ENCODE results near the gene MGAM2.

DNA sequence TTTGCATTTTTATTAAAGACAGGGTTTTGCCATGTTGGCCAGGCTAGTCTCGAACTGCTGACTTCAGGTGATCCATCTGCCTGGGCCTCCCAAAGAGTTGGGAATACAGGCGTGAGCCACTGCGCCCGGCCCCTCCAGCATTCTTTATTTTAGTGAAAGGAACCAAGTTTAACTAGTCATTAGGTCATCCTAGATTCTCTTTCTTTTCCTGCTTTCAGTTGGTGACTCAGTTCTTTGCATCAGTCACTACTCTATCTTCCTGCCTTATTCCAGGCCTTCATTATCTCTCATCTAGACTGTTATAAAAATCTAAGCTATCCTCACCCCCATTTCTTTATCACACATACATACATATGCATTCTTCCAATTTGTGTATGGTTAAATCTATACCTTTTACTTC, 82.7 kb downstream of the MGAM2 start:
- TF ChIP-seq, protein P1, sequence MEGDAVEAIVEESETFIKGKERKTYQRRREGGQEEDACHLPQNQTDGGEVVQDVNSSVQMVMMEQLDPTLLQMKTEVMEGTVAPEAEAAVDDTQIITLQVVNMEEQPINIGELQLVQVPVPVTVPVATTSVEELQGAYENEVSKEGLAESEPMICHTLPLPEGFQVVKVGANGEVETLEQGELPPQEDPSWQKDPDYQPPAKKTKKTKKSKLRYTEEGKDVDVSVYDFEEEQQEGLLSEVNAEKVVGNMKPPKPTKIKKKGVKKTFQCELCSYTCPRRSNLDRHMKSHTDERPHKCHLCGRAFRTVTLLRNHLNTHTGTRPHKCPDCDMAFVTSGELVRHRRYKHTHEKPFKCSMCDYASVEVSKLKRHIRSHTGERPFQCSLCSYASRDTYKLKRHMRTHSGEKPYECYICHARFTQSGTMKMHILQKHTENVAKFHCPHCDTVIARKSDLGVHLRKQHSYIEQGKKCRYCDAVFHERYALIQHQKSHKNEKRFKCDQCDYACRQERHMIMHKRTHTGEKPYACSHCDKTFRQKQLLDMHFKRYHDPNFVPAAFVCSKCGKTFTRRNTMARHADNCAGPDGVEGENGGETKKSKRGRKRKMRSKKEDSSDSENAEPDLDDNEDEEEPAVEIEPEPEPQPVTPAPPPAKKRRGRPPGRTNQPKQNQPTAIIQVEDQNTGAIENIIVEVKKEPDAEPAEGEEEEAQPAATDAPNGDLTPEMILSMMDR (IDR thresholded peaks at IDR 0.05), result no peak
- no peak for TF ChIP-seq ZFX (IDR thresholded peaks at IDR 0.05; ENCODE audit: borderline replicate concordance)

Measured in 22Rv1 (cell line).